Keratinocyte (primary cell): ENCODE data around the gene FNDC1. TPM values are rescaled to one million over a fixed set of nuclear protein-coding genes. Genes with fewer than 3 reads are reported as not detected.

Experiments used
- DNase-seq: peaks from one replicate; pipeline ENCODE4 v3.0.0-alpha.2; 2011; ENCODE audit warnings: low read depth, missing footprints, low spot score
- FAIRE-seq: peaks from 2 replicates; lab custom pipeline; 2011; peaks lifted over from hg19 to GRCh38; lab: Jason Lieb, UNC
- H2AFZ ChIP-seq: 2 replicates; pipeline ENCODE4 v1.6.0; 2012; ENCODE audit warnings: low read length, control low read depth, inconsistent platforms; ENCODE audit not compliant: control insufficient read depth
- H3K27ac ChIP-seq: 2 replicates; pipeline ENCODE4 v1.5.1; 2011; ENCODE audit warnings: low read length; ENCODE audit not compliant: control insufficient read depth, insufficient read depth
- H3K27me3 ChIP-seq: 3 replicates; pipeline ENCODE4 v1.6.0; 2011; ENCODE audit warnings: low read length; ENCODE audit not compliant: control insufficient read depth, insufficient read depth; ENCODE audit errors: extremely low read depth
- H3K36me3 ChIP-seq, 2 experiments: 2 replicates in 1 of 2; 3 replicates in 1 of 2; pipeline ENCODE4 v1.5.1; 2011; ENCODE audit warnings: low read length in 2 of 2, mild to moderate bottlenecking in 1 of 2; ENCODE audit not compliant: control insufficient read depth in 2 of 2, insufficient read depth in 2 of 2; ENCODE audit errors: extremely low read depth in 1 of 2
- H3K4me1 ChIP-seq: 3 replicates; pipeline ENCODE4 v1.5.1; 2011; ENCODE audit warnings: low read length; ENCODE audit not compliant: control insufficient read depth, insufficient read depth; ENCODE audit errors: extremely low read depth
- H3K4me2 ChIP-seq: 3 replicates; pipeline ENCODE4 v1.6.0; 2011; ENCODE audit warnings: low read depth, low read length; ENCODE audit not compliant: control insufficient read depth, insufficient read depth; ENCODE audit errors: extremely low read depth
- H3K4me3 ChIP-seq, 3 experiments: fragments of 200-600 bp in 1 of 3; sonication (generic) in 1 of 3; 2 replicates in 2 of 3; 3 replicates in 1 of 3; pipeline ENCODE4 v1.5.1; 2011 to 2016; ENCODE audit warnings: low read length in 3 of 3, mild to moderate bottlenecking in 3 of 3, control low read depth in 2 of 3, inconsistent platforms in 1 of 3, low read depth in 1 of 3, mixed read lengths in 1 of 3, mixed run types in 1 of 3, moderate library complexity in 1 of 3; ENCODE audit not compliant: control insufficient read depth in 2 of 3, insufficient read depth in 2 of 3; ENCODE audit errors: extremely low read depth in 1 of 3
- H3K79me2 ChIP-seq: 2 replicates; pipeline ENCODE4 v1.6.0; 2012; ENCODE audit warnings: low read length; ENCODE audit not compliant: control insufficient read depth, insufficient read depth
- H3K9ac ChIP-seq: 3 replicates; pipeline ENCODE4 v1.6.0; 2011; ENCODE audit warnings: low read length; ENCODE audit not compliant: control insufficient read depth, insufficient read depth; ENCODE audit errors: extremely low read depth
- H3K9me1 ChIP-seq: 3 replicates; pipeline ENCODE4 v1.6.0; 2011; ENCODE audit warnings: low read length; ENCODE audit not compliant: control insufficient read depth, insufficient read depth; ENCODE audit errors: extremely low read depth
- H3K9me3 ChIP-seq: 2 replicates; pipeline ENCODE4 v1.5.1; 2012; ENCODE audit warnings: low read depth, low read length; ENCODE audit not compliant: control insufficient read depth
- H4K20me1 ChIP-seq: 3 replicates; pipeline ENCODE4 v1.6.0; 2011; ENCODE audit warnings: low read length; ENCODE audit not compliant: control insufficient read depth, insufficient read depth; ENCODE audit errors: extremely low read depth
- EZH2 ChIP-seq: IDR thresholded peaks from one replicate; pipeline ENCODE4 v1.6.1; 2012; ENCODE audit warnings: inconsistent platforms, mild to moderate bottlenecking, low read length, moderate library complexity
- dilution Hi-C: fragments of 300-500 bp; cut with MboI; formaldehyde crosslinking; loops from one replicate; pipeline ENCODE4 v1.7.0; 2020; ENCODE audit warnings: low sequenced_read_pairs; ENCODE audit not compliant: extremely low pct_ligation_motif_present
- polyA plus RNA-seq, 5 experiments: library from polyadenylated mRNA; depleted of rRNA in 3 of 5; stranded (reverse) in 3 of 5; stranded (forward) in 1 of 5; unstranded in 1 of 5; fragments of >200 nt; gene quantifications; 1 replicate in 1 of 5; 2 replicates in 3 of 5; 3 replicates in 1 of 5; pipeline versions ENCODE4 v1.2.1 to v1.2.3, GENCODE V29; 2011 to 2012; ENCODE audit warnings: missing spikeins in 2 of 5, low read depth in 1 of 5, low replicate concordance in 1 of 5
- TF ChIP-seq, protein P1 (sequence below), 3 experiments: IDR thresholded peaks in 1 of 3; conservative IDR thresholded peaks in 1 of 3; optimal IDR thresholded peaks in 1 of 3; 2 replicates in 2 of 3; 3 replicates in 1 of 3; pipeline versions ENCODE3 to v1.5.1; 2011; ENCODE audit warnings: low read length in 3 of 3, mild to moderate bottlenecking in 3 of 3, moderate library complexity in 2 of 3, control low read depth in 1 of 3, inconsistent platforms in 1 of 3; ENCODE audit not compliant: insufficient read depth in 2 of 3; ENCODE audit errors: extremely low read depth in 1 of 3

Gene FNDC1
- polyA plus RNA-seq, 1 donor (not counting 4 experiments of a cell fraction or from before 2014, with no cell fraction given) = not detected

DNA sequence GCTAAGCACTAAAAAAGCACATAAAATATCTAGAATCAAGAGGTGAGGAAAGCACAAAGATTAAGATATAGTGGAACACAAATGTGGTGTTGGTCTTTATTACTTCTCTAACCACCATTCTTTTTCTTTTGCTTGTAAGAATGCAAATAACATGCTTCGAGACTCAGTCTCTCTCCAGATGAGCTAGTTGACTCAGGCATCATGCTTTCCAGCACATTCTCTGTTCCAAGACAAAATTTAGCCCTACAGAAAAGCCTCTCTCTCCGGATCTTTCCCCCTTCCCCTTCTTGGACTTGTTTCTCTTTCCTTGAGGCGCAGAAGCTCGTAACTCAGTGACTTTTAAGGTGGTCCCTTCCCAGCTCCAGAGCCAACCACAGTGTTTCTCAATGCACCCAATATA, 91.0 kb downstream of the FNDC1 start:
- H3K4me2 ChIP-seq = no peak overlapping the region
- no peaks in the 10 kb centered on the region for H3K27me3 ChIP-seq
- DNase-seq = no peak
- no peaks in the 10 kb centered on the region for H4K20me1 ChIP-seq
- H3K36me3 ChIP-seq = no peaks in the 10 kb centered on the region
- no peak overlapping the region for H3K27ac ChIP-seq
- H3K9me1 ChIP-seq = no peaks in the 10 kb centered on the region
- H3K9ac ChIP-seq = no peak overlapping the region
- no peak for TF ChIP-seq EZH2
- TF ChIP-seq, protein P1, sequence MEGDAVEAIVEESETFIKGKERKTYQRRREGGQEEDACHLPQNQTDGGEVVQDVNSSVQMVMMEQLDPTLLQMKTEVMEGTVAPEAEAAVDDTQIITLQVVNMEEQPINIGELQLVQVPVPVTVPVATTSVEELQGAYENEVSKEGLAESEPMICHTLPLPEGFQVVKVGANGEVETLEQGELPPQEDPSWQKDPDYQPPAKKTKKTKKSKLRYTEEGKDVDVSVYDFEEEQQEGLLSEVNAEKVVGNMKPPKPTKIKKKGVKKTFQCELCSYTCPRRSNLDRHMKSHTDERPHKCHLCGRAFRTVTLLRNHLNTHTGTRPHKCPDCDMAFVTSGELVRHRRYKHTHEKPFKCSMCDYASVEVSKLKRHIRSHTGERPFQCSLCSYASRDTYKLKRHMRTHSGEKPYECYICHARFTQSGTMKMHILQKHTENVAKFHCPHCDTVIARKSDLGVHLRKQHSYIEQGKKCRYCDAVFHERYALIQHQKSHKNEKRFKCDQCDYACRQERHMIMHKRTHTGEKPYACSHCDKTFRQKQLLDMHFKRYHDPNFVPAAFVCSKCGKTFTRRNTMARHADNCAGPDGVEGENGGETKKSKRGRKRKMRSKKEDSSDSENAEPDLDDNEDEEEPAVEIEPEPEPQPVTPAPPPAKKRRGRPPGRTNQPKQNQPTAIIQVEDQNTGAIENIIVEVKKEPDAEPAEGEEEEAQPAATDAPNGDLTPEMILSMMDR (optimal IDR thresholded peaks at IDR 0.05 in 1 of 3, IDR thresholded peaks at IDR 0.05 in 1 of 3, conservative IDR thresholded peaks at IDR 0.05 in 1 of 3; ENCODE audit: extremely low read depth in 1 of 3, insufficient read depth in 2 of 3, low read length in 3 of 3) = no peak
- no peaks in the 10 kb centered on the region for H3K79me2 ChIP-seq
- dilution Hi-C loops = no loop called here
- no peak overlapping the region for H3K4me3 ChIP-seq
- H2AFZ ChIP-seq = no peak overlapping the region
- no peaks in the 10 kb centered on the region for H3K9me3 ChIP-seq
- H3K4me1 ChIP-seq = no peaks in the 10 kb centered on the region
- no peak for FAIRE-seq

DNA sequence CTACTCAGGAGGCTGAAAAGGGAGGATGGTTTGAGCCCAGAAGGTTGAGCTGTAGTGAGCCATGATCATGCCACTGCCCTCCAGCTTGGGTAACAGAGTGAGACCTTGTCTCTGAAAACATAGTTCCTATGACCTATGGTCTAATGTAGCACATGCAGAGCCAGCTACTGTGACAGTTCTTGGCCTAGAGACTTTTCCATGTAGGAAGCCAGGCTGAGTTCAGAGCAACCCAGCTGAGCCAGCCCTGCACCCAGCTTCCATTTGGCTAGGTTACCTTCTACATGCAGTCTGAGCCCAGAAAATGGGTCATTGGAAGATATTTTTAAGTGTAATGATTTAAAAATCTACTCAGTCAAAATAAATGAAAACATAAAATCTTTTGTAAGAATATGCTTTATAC, 92.8 kb downstream of the FNDC1 start:
- Histone ChIP-seq H3K36me3 (no peaks in the 10 kb centered on the region), H3K79me2 (no peaks in the 10 kb centered on the region), H3K9me3 (no peaks in the 10 kb centered on the region), H3K4me3 (no peak overlapping the region), H3K27me3 (no peaks in the 10 kb centered on the region), H3K9ac (no peak overlapping the region), H3K9me1 (no peaks in the 10 kb centered on the region), H3K4me2 (no peak overlapping the region), H4K20me1 (no peaks in the 10 kb centered on the region), H3K4me1 (no peaks in the 10 kb centered on the region), H2AFZ (no peak overlapping the region), H3K27ac (no peak overlapping the region)
- dilution Hi-C loops = no loop called here
- FAIRE-seq (no peak), DNase-seq (no peak)
- TF ChIP-seq, protein P1 (optimal IDR thresholded peaks at IDR 0.05 in 1 of 3, IDR thresholded peaks at IDR 0.05 in 1 of 3, conservative IDR thresholded peaks at IDR 0.05 in 1 of 3; ENCODE audit: extremely low read depth in 1 of 3, insufficient read depth in 2 of 3, low read length in 3 of 3) = no peak
